Adrenal gland (tissue), 5 donors: ENCODE measurements around the gene DEPDC1B.

Experiments
- POLR2A ChIP-seq, 2 donors: fragments of 450-650 bp; IDR thresholded peaks; one replicate each; pipeline ENCODE4 v1.6.1; 2017; ENCODE audit warnings: antibody characterized with exemption in 2 of 2, mild to moderate bottlenecking in 2 of 2, moderate library complexity in 1 of 2
- TF ChIP-seq, protein P1 (sequence below), 6 experiments: fragments of 450-650 bp in 4 of 6; fragments of 200-600 bp in 2 of 6; sonication (generic) in 1 of 6; IDR thresholded peaks; 1 replicate in 5 of 6; 2 replicates in 1 of 6; pipeline versions ENCODE4 v1.5.1 to v1.8.0; 2016 to 2021; ENCODE audit warnings: antibody characterized with exemption in 6 of 6, mild to moderate bottlenecking in 2 of 6, moderate library complexity in 1 of 6
- donor health status: DM: no; HTN: no; CAD: no.

DNA sequence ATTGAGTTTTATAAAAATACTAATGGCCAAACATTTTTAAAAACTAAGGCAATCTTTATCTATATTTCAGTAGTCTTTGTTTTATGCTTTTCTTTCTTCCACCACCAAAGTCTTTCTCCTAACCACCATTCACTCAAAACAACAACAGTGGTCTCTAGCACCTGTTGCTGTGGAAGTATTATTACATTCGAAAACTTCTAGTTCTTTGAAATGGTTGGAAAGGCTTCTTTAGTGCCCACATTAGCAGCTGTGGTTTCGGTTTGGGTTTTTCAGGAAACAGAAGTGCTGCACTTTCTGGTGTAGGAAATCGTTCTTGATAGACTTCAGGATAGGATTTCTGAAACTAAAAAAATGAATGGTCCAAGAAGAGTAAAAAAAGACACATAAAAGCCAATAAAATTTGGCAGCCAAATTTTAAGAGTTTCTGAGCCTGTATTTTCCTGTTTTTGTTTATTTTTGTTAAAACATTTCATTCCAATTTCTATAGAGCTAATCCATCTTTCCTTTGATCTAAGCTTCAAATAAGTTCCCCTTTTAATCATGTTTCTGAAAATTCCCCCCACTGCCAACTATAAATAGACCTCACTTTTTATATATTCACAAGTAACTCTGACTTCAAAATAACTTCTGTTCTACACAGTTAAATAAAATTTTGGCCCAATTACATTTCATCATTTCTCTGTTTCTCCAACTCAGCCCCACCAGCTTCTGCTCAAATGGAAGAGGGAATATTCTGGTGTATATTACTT is 102.2 kb downstream of the DEPDC1B start:
- TF ChIP-seq, protein P1, sequence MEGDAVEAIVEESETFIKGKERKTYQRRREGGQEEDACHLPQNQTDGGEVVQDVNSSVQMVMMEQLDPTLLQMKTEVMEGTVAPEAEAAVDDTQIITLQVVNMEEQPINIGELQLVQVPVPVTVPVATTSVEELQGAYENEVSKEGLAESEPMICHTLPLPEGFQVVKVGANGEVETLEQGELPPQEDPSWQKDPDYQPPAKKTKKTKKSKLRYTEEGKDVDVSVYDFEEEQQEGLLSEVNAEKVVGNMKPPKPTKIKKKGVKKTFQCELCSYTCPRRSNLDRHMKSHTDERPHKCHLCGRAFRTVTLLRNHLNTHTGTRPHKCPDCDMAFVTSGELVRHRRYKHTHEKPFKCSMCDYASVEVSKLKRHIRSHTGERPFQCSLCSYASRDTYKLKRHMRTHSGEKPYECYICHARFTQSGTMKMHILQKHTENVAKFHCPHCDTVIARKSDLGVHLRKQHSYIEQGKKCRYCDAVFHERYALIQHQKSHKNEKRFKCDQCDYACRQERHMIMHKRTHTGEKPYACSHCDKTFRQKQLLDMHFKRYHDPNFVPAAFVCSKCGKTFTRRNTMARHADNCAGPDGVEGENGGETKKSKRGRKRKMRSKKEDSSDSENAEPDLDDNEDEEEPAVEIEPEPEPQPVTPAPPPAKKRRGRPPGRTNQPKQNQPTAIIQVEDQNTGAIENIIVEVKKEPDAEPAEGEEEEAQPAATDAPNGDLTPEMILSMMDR (IDR thresholded peaks at IDR 0.05), result no peak
- TF ChIP-seq POLR2A (IDR thresholded peaks at IDR 0.05), result no peak
